DND-41 (cell line): ENCODE results near the gene GTF3C5.
"Not testable (repeated sequence)": the region's sequence is repeated elsewhere in the genome, so short reads cannot be mapped to it uniquely, and the experiment has no call there.

ENCODE experiments used
- ATAC-seq: fragments of 200-7000 bp; cut with Tn5 transposase; 3 replicates; pipeline ENCODE4 v1.9.1; 2021; ENCODE audit warnings: low read depth; ENCODE audit not compliant: insufficient read depth
- DNase-seq: peaks from one replicate; pipeline ENCODE4 v3.0.0-alpha.2; 2020
- H2AFZ ChIP-seq: 2 replicates; pipeline ENCODE4 v1.6.0; 2012; ENCODE audit warnings: low read depth, low read length
- H3K27ac ChIP-seq: 2 replicates; pipeline ENCODE4 v1.5.1; 2012; ENCODE audit warnings: low read length, inconsistent platforms
- H3K27me3 ChIP-seq: fragments of 200-600 bp; sonication (generic); 2 replicates; pipeline ENCODE4 v1.6.0; 2012; ENCODE audit warnings: low read length, mild to moderate bottlenecking, inconsistent platforms; ENCODE audit not compliant: insufficient read depth, poor library complexity
- H3K36me3 ChIP-seq: 2 replicates; pipeline ENCODE4 v1.5.1; 2012; ENCODE audit warnings: low read length, inconsistent platforms; ENCODE audit not compliant: insufficient read depth
- H3K4me1 ChIP-seq: 2 replicates; pipeline ENCODE4 v1.5.1; 2012; ENCODE audit warnings: mild to moderate bottlenecking, low read length; ENCODE audit not compliant: insufficient read depth
- H3K4me2 ChIP-seq: 2 replicates; pipeline ENCODE4 v1.6.0; 2012; ENCODE audit warnings: mild to moderate bottlenecking, moderate library complexity, low read length, inconsistent platforms; ENCODE audit not compliant: insufficient read depth
- H3K4me3 ChIP-seq, 2 experiments: fragments of 200-600 bp in 1 of 2; shearing (Covaris generic) in 1 of 2; 2 replicates each; pipeline ENCODE4 v1.5.1; 2012 to 2016; ENCODE audit warnings: inconsistent platforms in 2 of 2, low read length in 2 of 2, mild to moderate bottlenecking in 2 of 2, low read depth in 1 of 2, moderate library complexity in 1 of 2
- H3K79me2 ChIP-seq: 2 replicates; pipeline ENCODE4 v1.6.0; 2012; ENCODE audit warnings: low read length, inconsistent platforms; ENCODE audit not compliant: insufficient read depth
- H3K9ac ChIP-seq: 2 replicates; pipeline ENCODE4 v1.6.0; 2012; ENCODE audit warnings: low read depth, mild to moderate bottlenecking, inconsistent platforms, low read length, moderate library complexity
- H3K9me3 ChIP-seq: 2 replicates; pipeline ENCODE4 v1.5.1; 2012; ENCODE audit warnings: low read length, moderate library complexity, mild to moderate bottlenecking, inconsistent platforms; ENCODE audit not compliant: insufficient read depth, severe bottlenecking
- H4K20me1 ChIP-seq: 2 replicates; pipeline ENCODE4 v1.6.0; 2012; ENCODE audit warnings: low read length; ENCODE audit not compliant: insufficient read depth
- CTCF ChIP-seq: IDR thresholded peaks from 2 replicates; pipeline ENCODE4 v1.5.1; 2012; ENCODE audit warnings: borderline replicate concordance, low read length, moderate library complexity, mild to moderate bottlenecking; ENCODE audit not compliant: poor library complexity, severe bottlenecking; ENCODE audit errors: extremely low read depth
- EZH2 ChIP-seq: IDR thresholded peaks from 3 replicates; pipeline ENCODE4 v1.6.1; 2012; ENCODE audit warnings: borderline replicate concordance, low read depth, mild to moderate bottlenecking, moderate library complexity, low read length, inconsistent platforms; ENCODE audit not compliant: severe bottlenecking

The GTF3C5 gene

GRCh38 chr9:133071484-133072150 is 40.8 kb downstream of the GTF3C5 start:
- Histone ChIP-seq H3K27me3 (peaks cover 3% of the 10 kb centered on the region), H3K9ac (no peak overlapping the region), H3K9me3 (no peaks in the 10 kb centered on the region), H3K4me2 (no peak overlapping the region), H3K4me1 (no peaks in the 10 kb centered on the region), H3K4me3 (no peak overlapping the region), H2AFZ (no peak overlapping the region), H4K20me1 (no peaks in the 10 kb centered on the region), H3K79me2 (no peaks in the 10 kb centered on the region), H3K36me3 (no peaks in the 10 kb centered on the region), H3K27ac (no peak overlapping the region)
- no peak for DNase-seq
- no peak for ATAC-seq
- no peak for TF ChIP-seq CTCF
- TF ChIP-seq EZH2: no peak

GRCh38 chr9:133072210-133072609 is 41.4 kb downstream of the GTF3C5 start:
- H3K36me3 ChIP-seq, H3K9me3 ChIP-seq, H3K79me2 ChIP-seq, DNase-seq, H3K27ac ChIP-seq, H4K20me1 ChIP-seq, H3K4me3 ChIP-seq, H3K4me1 ChIP-seq, ATAC-seq, H3K4me2 ChIP-seq, H3K9ac ChIP-seq, H3K27me3 ChIP-seq, H2AFZ ChIP-seq: not testable (repeated sequence)

- H2AFZ ChIP-seq: no peak overlapping the region
- no peak overlapping the region for H3K9ac ChIP-seq
- no peak overlapping the region for H3K4me3 ChIP-seq
- H3K27me3 ChIP-seq: peaks cover 3% of the 10 kb centered on the region
- no peak overlapping the region for H3K4me2 ChIP-seq
- no peaks in the 10 kb centered on the region for H3K79me2 ChIP-seq
- no peaks in the 10 kb centered on the region for H3K4me1 ChIP-seq
- TF ChIP-seq EZH2: no peak
- no peak for TF ChIP-seq CTCF
- H3K27ac ChIP-seq: no peak overlapping the region
- ATAC-seq (no peak), DNase-seq (no peak)
- H3K36me3 ChIP-seq: no peaks in the 10 kb centered on the region
- no peaks in the 10 kb centered on the region for H3K9me3 ChIP-seq
- no peaks in the 10 kb centered on the region for H4K20me1 ChIP-seq
Observed at GRCh38 chr9:133073086-133074014, 42.6 kb downstream of the GTF3C5 start.

GRCh38 chr9:133074111-133074651 is 43.4 kb downstream of the GTF3C5 start:
- H2AFZ ChIP-seq: no peak overlapping the region
- H3K9me3 ChIP-seq: no peaks in the 10 kb centered on the region
- H3K4me3 ChIP-seq: no peak overlapping the region
- H3K79me2 ChIP-seq: no peaks in the 10 kb centered on the region
- H3K4me2 ChIP-seq: no peak overlapping the region
- no peaks in the 10 kb centered on the region for H3K36me3 ChIP-seq
- no peak overlapping the region for H3K27ac ChIP-seq
- DNase-seq (no peak), ATAC-seq (no peak)
- H3K27me3 ChIP-seq: peaks cover 3% of the 10 kb centered on the region
- no peak overlapping the region for H3K9ac ChIP-seq
- no peak for TF ChIP-seq CTCF
- TF ChIP-seq EZH2: no peak
- no peaks in the 10 kb centered on the region for H3K4me1 ChIP-seq
- no peaks in the 10 kb centered on the region for H4K20me1 ChIP-seq
